ENCODE data around the gene IL32.

The IL32 gene, protein sequence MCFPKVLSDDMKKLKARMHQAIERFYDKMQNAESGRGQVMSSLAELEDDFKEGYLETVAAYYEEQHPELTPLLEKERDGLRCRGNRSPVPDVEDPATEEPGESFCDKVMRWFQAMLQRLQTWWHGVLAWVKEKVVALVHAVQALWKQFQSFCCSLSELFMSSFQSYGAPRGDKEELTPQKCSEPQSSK

DNA sequence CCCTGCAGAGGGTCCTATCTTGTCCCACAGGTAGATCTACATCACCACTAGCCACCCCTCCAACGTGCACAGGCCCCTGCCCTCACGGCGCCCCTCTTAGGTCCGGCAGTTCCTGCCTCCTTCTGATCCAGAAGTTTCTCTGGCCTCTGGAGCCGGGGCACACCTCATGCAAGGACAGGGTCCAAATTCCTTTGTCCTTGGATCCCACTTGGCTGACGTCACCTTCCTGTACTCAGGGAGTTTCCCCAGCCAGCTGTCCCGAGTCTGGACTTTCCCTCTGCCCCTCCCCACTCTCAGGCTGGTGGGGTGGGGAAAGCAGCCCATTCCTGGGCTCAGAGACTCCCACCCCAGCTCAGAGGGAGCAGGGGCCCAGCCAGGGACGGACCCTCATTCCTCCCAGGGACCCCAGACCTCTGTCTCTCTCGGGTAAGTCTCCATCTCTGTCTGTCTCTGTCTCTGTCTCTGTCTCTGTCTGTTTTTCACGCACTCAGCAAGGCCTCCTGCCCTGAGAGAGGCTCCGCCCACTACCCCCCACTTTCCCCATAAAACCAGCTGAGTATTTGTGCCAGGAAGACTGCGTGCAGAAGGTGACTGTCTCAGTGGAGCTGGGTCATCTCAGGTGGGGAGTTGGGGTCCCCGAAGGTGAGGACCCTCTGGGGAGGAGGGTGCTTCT lies at the start of gene IL32:
TSS of gene IL32 (plus strand) at position 572 of the 673 bp plus-strand sequence. CDS start 172 bp downstream, outside the sequence.
- peak; percentile 38 to 53 (median 48) for DNase-seq (ENCODE audit: low read depth in 3 of 3, low spot score in 1 of 3)

DNA sequence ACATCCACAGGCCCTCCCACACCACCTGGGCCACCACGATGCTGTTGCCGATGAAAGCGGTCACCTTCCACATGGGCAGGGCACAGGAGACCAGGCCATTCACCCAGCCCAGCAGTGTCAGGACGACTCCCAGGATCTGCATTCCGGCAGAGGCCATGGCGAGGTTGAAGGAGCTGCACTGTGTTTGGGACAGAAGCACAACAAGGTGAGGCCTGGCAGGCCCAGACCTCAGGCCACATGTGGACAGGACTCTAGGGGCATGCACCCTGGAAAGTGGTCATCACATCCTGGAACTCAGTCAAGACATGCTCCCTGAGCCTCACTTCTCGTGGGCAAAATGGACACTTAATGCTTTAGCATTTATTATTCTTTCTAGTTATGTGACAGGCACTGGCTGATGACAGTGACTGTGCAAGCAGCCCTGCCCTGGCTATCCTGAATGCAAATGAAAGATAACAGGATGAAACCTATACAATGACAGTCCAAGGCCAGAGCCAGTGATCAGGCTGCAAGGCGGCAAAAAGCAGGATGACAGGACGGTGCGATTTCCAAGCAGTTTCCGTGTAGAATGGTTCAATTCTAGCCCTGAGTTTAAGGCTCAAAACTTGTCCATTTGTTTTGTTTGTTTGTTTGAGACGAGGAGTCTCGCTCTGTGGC lies 49.4 kb upstream of the IL32 start:
- no peak for DNase-seq (ENCODE audit: low read depth in 3 of 3, low spot score in 1 of 3)

DNA sequence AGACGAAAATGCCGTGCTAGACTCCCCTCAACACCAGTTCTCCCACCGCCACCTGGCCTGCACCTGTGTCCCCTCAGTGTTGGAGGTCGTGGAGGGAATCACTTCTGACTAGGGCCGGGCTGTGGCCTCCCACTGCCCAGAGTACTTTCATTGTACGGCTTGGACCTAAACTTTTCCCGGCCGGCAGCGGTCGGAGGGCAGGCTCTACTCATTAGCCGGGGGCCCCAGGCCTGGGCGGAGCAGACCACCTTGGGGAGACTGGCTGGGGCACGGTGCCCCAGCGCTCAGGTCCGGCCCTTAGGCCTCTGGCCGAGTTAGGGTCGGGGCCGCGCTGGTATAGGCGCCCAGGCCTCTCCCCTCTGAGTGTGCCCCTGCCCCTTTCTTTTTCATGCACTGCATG lies 48.1 kb upstream of the IL32 start:
- DNase-seq (ENCODE audit: low read depth in 3 of 3, low spot score in 1 of 3), result no peak

DNA sequence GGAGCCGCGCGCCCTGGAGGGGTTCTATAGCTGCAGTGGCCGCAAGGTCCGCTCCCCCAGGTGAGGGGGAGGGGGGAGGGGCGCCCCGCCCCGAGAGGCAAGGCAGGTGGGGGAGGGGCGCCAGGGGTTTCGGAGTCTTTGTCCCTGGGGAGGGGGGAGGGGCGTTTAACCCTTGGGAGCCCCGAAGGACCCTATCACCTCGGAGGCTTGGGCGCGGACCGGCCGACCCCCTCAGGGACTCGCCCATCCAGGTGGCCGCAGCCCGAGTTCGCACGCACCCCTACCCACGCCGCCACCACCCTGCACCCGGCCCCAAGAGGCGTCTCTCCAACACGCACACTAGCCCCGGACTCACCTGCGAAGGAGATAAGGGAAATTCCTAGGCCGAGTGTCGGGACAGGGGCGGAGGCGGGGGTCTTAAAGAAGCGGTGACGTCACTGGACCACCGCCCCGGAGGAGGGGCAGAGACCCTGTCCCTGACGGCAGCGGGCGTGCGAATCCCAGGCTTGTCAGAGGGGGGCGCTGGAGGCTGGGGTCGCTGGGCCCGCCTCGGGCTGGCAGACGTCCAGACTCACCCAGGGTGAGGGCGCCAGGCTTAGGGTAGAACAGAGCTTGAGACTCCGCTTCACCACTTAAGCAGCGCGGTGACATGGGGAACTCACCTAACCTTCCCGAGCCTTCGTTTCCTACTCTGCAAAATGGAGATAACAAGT lies 47.5 kb upstream of the IL32 start, which contains the start of gene CLDN6:
TSS of gene CLDN6 (minus strand) at position 390 of the 713 bp plus-strand sequence. CDS start 2,162 bp downstream, outside the sequence.
- DNase-seq (ENCODE audit: low read depth in 3 of 3, low spot score in 1 of 3), result no peak

DNA sequence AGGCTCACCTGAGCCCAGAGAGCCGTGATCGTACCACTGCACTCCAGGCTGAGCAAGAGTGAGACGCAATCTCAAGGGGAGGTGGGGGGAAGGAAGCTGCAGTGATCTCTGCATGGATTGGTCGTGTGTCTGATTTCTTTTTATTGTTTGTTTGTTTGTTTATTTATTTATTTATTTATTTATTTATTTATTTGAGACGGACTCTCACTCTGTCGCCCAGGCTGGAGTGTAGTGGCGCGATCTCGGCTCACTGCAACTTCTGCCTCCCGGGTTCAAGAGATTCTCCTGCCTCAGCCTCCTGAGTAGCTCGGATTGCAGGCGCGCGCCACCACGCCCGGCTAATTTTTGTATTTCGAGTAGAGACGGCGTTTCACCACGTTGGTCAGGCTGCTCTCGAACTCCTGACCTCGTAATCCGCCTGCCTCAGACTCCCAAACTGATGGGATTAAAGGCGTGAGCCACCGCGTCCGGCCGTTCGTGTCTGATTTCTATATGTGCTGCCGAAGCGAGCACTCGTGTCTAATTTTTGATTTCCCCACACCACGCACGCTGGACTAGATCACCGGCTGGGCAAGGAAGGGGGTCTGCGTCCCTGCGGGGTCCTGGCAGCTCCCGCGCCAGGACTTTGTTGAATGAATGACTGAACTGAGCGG lies 45.7 kb upstream of the IL32 start:
- DNase-seq (ENCODE audit: low read depth in 3 of 3, low spot score in 1 of 3), result no peak

DNA sequence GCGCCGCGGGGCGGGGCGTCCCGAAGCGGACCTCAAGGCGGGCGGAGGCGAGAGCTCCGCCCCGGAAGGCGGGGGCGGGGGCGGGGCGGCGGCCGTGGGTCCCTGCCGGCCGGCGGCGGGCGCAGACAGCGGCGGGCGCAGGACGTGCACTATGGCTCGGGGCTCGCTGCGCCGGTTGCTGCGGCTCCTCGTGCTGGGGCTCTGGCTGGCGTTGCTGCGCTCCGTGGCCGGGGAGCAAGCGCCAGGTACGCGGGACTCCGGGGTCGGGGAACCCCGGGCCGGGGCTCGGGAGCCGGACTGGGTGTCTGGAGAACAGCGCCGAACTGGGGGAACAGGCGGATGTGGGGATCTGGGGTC lies 45.2 kb upstream of the IL32 start, which contains the start of gene TNFRSF12A:
TSS of gene TNFRSF12A (plus strand) at position 122 of the 357 bp plus-strand sequence. CDS start at position 152, 30 bp downstream.
- peak in 2 of 3 donors; percentile 37 to 46 for DNase-seq (ENCODE audit: low read depth in 3 of 3, low spot score in 1 of 3)

DNA sequence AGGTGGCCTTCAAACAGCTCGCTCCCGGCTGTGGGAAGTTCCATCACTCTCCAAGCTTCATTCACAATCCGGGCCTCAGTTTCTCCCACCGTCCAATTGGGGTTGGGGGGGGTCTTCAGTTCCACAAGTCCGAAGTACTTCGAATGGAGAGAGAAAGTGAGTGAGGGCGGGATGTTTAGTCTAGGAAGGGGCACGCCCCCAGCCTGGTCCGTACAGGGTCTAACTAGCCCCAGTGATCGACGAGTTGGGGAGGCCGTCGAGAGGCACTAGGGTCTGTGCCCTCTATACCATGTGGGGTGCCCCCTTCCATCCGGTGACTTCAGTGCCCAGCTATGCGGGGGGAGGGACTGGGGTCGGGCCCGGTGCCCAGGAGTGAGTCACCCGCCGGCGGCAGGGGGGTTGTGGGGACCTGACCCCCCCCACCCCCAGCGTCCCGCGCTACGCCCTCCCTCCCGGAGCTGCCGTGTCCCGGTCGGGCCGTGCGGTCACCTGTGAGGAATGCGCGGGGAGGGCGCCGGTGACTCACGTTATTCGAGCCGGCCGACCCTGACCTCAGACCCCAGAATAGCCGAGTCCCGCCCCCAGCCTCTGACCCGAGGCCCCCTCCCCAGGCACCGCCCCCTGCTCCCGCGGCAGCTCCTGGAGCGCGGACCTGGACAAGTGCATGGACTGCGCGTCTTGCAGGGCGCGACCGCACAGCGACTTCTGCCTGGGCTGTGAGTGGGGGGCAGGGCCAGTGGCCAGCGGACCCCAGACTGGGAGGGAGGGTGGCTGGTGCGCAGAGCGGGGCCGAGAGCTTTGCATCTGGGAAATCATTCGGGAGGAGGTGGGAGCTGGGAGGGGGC lies 44.6 kb upstream of the IL32 start:
- DNase-seq (ENCODE audit: low read depth in 3 of 3, low spot score in 1 of 3), result peak in 1 of 3 donors; percentile 49

DNA sequence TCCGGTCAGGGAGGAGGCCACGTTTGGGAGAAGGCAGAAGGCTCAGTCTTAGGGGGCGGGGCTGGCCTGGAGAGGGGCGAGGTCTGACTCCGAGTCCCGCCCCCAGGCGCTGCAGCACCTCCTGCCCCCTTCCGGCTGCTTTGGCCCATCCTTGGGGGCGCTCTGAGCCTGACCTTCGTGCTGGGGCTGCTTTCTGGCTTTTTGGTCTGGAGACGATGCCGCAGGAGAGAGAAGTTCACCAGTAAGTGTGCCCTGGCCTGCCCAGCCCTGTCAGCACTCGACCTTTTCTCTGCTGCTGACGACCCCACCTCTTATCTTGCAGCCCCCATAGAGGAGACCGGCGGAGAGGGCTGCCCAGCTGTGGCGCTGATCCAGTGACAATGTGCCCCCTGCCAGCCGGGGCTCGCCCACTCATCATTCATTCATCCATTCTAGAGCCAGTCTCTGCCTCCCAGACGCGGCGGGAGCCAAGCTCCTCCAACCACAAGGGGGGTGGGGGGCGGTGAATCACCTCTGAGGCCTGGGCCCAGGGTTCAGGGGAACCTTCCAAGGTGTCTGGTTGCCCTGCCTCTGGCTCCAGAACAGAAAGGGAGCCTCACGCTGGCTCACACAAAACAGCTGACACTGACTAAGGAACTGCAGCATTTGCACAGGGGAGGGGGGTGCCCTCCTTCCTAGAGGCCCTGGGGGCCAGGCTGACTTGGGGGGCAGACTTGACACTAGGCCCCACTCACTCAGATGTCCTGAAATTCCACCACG lies 43.8 kb upstream of the IL32 start:
- peak; percentile 35 to 67 (median 66) for DNase-seq (ENCODE audit: low read depth in 3 of 3, low spot score in 1 of 3)

DNA sequence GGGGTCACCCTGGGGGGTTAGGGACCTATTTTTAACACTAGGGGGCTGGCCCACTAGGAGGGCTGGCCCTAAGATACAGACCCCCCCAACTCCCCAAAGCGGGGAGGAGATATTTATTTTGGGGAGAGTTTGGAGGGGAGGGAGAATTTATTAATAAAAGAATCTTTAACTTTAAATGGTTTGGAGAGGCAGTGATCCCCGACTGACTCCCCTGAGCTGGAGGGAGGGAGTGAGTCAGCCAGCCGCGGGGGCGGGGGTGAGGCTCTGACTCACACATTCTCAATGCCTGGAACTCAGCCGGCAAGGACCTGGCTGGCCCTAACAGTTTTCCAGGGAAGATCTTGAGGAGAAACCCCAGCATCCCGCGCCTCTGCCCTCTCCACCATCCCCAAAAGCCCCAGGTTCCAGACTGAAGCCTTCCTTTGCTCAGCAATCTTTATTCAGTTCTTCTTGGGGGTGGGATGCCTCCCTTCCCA lies 43.2 kb upstream of the IL32 start:
- peak; percentile 66 to 89 (median 75) for DNase-seq (ENCODE audit: low read depth in 3 of 3, low spot score in 1 of 3)

DNA sequence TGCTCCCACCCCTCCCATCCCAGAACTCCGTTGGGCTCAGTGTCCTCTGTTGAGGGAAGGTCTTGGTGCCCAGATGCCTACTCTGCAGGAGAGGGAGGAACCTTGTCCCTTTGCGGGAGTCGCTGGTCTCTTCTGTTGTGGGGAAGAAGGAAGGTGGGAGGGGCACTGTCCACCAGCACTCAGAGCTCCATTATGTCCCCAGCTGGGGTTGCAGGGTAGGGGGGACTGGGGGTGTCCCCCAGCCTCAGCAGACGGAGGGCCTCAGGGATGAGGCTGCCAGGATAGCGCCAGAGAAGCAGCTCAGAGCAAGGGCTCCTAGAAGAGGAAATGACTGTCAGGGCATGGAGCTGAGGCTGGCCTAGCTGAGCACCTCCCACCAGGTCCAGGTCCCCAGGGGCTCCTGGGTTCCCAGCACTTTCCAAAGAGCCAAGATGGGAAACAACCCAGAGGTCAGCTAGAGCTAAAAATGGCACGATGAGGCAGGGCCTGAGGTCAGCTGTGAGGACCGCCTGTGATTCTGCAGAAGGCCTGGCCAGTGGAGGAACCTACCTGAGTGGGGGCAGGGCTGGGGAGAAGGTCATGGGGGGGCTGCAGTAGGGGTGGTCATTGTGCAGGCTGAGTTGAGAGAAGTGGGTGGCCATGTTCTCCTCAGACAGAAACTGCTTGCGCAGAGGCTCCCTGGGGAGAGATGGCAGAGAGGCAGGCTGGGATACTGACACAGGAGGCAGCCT lies 42.6 kb upstream of the IL32 start:
- no peak for DNase-seq (ENCODE audit: low read depth in 3 of 3, low spot score in 1 of 3)

DNA sequence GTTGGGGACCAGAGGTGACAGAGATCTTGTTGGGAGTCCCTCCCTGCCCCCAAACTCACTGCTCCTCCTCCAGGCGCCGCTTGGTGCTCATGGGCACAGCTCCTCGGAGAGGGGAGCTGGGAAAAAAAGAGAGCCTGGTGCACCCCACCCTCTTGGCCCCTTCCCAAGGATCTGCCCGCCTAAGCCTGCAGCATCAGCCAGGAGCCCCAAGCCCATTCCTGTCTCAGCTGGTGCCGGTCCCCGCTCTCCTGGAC lies 42.1 kb upstream of the IL32 start:
- DNase-seq (ENCODE audit: low read depth in 3 of 3, low spot score in 1 of 3), result no peak

DNA sequence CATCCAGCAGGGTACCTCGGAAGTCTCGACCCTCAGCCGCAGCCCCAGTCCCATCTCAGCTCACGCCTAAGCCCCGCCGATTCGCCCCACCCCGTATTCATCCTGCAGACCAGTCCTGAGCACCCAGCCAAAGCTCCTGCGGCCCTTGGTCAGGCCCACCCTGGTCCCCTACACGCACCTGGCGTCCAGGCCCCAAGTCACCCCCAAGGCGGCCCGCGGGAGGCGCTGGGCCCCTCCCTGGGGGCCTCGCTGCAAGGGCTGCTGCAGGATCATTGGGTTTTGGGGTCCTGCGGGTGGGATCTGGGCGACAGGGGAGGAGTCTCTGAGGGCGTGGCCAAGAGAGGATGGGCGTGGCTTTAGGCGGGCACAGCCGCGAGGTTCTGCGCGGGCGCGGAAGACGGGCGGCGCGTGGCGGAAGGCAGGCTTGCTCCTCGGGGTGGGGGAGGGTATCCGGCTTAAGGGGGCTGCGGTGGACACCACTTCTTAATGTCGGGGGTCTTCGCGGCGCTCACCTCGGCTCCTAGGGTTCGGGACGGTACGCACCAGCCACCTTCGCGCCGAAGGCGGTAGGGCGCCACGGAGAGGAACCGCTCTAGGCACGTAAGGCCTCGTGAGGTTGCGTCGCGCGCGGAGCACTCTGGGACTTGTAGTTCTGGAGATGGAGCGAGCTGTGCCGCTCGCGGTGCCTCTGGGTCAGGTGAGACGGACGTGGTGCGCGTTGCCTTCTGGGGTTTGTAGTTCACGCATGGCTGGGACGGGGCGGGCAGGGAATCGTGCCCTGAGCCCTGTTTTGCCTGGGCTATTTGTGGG lies 41.6 kb upstream of the IL32 start, which contains the start of the genes HCFC1R1 and THOC6:
TSS of gene HCFC1R1 (minus strand) at position 274 of the 810 bp plus-strand sequence. CDS start at position 273, 1 bp downstream.
TSS of gene THOC6 (plus strand) at position 367 of the 810 bp plus-strand sequence. CDS start at position 659, 292 bp downstream.
- peak; percentile 79 to 88 (median 87) for DNase-seq (ENCODE audit: low read depth in 3 of 3, low spot score in 1 of 3)

DNA sequence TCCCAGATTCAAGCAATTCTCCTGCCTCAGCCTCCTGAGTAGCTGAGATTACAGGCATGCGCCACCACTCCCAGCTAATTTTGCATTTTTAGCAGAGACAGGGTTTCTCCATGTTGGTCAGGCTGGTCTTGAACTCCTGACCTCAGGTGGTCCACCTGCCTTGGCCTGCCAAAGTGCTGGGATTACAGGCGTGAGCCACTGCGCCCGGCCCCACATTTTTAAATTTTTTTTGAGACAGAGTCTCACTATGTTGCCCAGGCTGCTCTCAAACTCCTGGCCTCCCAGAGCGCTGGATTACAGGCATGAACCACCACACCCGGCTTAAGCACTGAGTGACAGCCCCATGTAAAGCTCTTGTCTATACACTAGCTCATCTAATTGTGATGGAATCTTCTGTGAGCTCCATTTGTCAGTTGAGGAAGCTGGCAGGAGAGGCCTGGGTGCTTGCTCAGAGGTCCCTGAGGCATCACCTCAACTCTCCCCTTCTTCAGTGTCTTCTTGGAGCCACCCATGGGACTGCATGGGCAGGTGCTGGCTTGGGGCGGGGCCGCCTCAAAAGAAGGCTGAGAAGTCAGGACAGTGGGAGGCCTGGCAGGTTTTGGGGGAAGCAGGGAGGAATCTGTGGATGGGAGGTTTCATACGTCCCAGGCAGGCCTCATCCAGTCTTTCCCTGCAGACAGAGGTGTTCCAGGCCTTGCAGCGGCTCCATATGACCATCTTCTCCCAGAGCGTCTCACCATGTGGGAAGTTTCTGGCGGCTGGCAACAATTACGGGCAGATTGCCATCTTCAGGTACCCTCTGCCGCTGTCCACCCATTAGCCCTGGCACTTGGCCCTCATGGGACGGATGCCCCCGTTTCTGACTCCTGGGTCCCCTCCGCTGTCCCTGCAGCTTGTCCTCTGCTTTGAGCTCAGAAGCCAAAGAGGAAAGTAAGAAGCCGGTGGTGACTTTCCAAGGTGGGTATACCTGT lies 40.1 kb upstream of the IL32 start:
- no peak for DNase-seq (ENCODE audit: low read depth in 3 of 3, low spot score in 1 of 3)

DNA sequence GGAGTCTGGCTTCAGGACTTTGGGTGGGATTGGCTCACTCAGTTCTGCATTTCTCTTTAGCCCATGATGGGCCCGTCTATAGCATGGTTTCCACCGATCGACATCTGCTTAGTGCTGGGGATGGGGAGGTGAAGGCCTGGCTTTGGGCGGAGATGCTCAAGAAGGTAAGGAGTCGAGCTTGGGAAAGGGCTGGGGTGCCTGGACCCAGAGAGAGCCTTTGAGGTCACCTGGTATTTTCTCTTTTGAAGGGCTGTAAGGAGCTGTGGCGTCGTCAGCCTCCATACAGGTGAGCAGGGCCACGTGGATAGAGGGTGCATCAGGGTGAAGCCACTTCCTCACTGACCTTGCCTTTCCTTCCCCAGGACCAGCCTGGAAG lies 39.4 kb upstream of the IL32 start:
- DNase-seq (ENCODE audit: low read depth in 3 of 3, low spot score in 1 of 3), result no peak

DNA sequence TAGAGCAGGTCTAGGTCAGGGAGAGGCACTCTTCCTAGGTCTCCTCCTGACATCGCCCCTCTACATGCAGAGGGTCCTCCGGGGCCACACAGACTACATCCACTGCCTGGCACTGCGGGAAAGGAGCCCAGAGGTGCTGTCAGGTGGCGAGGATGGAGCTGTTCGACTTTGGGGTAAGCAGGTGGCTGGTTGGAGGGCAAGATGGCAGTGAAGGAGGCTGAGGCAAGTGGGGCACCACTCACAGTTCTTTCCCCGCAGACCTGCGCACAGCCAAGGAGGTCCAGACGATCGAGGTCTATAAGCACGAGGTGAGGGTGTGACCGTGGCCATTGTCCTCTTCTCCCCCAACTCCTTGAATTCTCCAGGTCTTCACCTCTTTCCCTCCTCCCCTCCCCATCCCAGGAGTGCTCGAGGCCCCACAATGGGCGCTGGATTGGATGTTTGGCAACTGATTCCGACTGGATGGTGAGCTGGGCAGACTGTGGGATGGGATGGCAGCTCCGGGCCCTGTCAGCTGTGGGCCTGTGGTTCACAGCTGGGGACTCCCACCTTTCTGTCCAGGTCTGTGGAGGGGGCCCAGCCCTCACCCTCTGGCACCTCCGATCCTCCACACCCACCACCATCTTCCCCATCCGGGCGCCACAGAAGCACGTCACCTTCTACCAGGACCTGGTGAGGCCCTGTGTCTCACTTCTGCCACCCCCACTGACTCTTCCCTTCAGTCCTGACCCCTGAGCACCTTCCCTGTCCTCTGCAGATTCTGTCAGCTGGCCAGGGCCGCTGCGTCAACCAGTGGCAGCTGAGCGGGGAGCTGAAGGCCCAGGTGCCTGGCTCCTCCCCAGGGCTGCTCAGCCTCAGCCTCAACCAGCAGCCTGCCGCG lies 38.6 kb upstream of the IL32 start:
- DNase-seq (ENCODE audit: low read depth in 3 of 3, low spot score in 1 of 3), result no peak

DNA sequence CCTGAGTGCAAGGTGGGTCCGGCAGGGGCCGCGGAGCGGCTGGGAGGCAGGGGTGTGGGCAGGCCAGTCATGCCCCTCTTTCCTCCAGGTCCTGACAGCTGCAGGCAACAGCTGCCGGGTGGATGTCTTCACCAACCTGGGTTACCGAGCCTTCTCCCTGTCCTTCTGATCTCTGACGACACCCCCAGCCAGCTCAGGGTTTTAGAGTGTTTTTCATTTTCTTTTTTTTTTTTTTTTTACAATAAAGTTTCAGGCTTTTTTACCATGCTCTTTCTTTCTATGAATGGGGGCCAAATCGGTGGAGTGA lies 38.0 kb upstream of the IL32 start:
- no peak for DNase-seq (ENCODE audit: low read depth in 3 of 3, low spot score in 1 of 3)
